ENCODE data around the gene MGRN1. TPM values are rescaled to one million over a fixed set of nuclear protein-coding genes. Genes with fewer than 3 reads are reported as not detected.

Gene MGRN1
- total RNA-seq, 1 donor from 2014 or later, result 40.8 TPM

GRCh38 chr16:4633910-4634635 is 9.4 kb downstream of the MGRN1 start:
- no peak overlapping the region for H3K4me3 ChIP-seq
- no peaks in the 10 kb centered on the region for H3K27me3 ChIP-seq
- peaks cover 27% of the 10 kb centered on the region for H3K4me1 ChIP-seq
- no peak for DNase-seq (ENCODE audit: extremely low spot score in 2 of 2)
- intact Hi-C loops (cut with DNase I), result no loop called here
- H3K27ac ChIP-seq, result no peak overlapping the region
- no peaks in the 10 kb centered on the region for H3K9me3 ChIP-seq
- TF ChIP-seq, protein P1, sequence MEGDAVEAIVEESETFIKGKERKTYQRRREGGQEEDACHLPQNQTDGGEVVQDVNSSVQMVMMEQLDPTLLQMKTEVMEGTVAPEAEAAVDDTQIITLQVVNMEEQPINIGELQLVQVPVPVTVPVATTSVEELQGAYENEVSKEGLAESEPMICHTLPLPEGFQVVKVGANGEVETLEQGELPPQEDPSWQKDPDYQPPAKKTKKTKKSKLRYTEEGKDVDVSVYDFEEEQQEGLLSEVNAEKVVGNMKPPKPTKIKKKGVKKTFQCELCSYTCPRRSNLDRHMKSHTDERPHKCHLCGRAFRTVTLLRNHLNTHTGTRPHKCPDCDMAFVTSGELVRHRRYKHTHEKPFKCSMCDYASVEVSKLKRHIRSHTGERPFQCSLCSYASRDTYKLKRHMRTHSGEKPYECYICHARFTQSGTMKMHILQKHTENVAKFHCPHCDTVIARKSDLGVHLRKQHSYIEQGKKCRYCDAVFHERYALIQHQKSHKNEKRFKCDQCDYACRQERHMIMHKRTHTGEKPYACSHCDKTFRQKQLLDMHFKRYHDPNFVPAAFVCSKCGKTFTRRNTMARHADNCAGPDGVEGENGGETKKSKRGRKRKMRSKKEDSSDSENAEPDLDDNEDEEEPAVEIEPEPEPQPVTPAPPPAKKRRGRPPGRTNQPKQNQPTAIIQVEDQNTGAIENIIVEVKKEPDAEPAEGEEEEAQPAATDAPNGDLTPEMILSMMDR (IDR thresholded peaks at IDR 0.05), result no peak
- TF ChIP-seq POLR2AphosphoS5 (IDR thresholded peaks at IDR 0.05; ENCODE audit: insufficient read depth in 1 of 2, low read depth in 1 of 2) (no peak), POLR2A (IDR thresholded peaks at IDR 0.05) (no peak)
- peaks cover 0 to 7% of the 10 kb centered on the region in 2 donors for H3K36me3 ChIP-seq

DNA sequence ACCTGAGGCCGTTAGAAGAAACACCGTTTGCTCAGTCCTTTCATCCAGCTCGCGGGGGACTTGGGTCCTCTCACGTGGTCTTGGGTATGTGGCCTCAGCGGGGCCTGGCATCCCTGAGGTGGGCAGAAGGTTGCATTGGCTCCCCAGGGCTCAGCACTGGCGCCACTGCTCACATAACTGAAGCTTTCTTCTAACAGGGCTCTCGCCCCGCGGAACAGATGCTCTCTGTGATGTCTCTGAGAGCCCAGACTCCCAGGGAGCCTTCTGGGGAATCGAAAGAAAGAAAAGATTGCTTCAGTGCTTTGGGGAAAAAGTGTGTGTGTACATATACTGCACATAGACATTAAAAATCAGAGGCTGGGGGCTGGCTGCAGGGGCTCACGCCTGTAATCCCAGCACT is 10.1 kb downstream of the MGRN1 start:
- DNase-seq (ENCODE audit: extremely low spot score in 2 of 2), result no peak
- Histone ChIP-seq H3K27ac (no peak overlapping the region), H3K4me1 (peaks cover 34% of the 10 kb centered on the region), H3K9me3 (no peaks in the 10 kb centered on the region), H3K4me3 (no peak overlapping the region), H3K27me3 (no peaks in the 10 kb centered on the region), H3K36me3 (peaks cover 0 to 7% of the 10 kb centered on the region in 2 donors)
- intact Hi-C loops (cut with DNase I), result no loop called here
- TF ChIP-seq, protein P1 (IDR thresholded peaks at IDR 0.05), result no peak
- TF ChIP-seq POLR2AphosphoS5 (IDR thresholded peaks at IDR 0.05; ENCODE audit: insufficient read depth in 1 of 2, low read depth in 1 of 2) (no peak), POLR2A (IDR thresholded peaks at IDR 0.05) (no peak)

DNA sequence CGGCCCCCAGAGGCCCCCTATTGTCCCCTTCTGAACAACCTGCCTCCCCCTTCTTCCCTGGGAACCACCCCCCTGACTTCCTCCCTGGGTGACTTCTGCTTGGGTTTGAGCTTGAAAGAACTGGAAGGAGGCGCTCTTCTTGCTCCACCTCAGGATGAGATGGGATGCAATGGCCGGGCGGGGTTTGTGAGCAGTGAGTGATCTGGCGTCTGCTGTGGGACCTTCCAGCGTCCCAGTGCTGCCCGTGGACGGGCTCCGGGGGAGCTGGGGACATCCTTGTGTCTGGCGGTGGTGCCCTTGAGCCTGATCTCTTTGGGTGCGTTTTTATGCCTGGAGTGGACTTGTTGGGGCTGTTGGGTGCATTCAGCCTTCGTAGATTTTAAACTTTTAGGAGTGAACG is 11.6 kb downstream of the MGRN1 start:
- peaks cover 0 to 7% of the 10 kb centered on the region in 2 donors for H3K36me3 ChIP-seq
- no peaks in the 10 kb centered on the region for H3K27me3 ChIP-seq
- no peak for TF ChIP-seq POLR2A (IDR thresholded peaks at IDR 0.05)
- no peak for TF ChIP-seq POLR2AphosphoS5 (IDR thresholded peaks at IDR 0.05; ENCODE audit: insufficient read depth in 1 of 2, low read depth in 1 of 2)
- TF ChIP-seq, protein P1 (IDR thresholded peaks at IDR 0.05), result no peak
- intact Hi-C loops (cut with DNase I), result no loop called here
- DNase-seq (ENCODE audit: extremely low spot score in 2 of 2), result no peak
- no peak overlapping the region for H3K4me3 ChIP-seq
- no peak overlapping the region for H3K27ac ChIP-seq
- peaks cover 44% of the 10 kb centered on the region for H3K4me1 ChIP-seq
- no peaks in the 10 kb centered on the region for H3K9me3 ChIP-seq

DNA sequence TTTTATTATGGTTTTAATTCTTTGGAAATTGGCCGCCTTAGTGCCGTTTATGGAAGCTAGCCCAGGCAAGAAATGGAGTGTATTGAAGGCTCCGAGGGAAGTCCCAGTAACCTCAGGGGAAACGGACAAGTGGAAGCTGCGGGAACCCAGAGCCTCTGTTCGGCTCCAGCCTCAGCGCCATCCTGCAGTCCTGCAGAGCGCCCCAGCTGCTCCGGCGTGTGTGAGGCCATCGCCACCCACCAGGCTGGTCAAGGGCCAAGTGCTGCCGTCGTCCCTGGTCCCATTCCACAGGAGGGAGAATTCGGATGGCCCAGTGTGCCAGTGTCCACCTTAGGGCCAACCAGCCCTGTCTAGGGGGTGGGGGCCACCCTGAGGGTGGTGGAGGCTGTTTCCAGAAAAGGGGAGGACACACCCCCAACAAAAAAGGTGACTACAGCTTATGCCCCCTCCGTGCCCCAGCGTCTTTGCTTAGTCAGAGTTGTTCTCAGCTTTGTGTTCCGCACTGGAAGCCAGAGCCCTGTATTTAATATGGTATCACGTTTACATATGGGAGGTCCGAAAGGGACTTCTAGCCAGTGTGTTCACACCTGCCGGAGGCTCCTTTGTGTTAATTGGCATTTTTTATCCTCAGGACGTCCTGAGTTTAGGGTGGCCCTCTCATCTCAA is 13.0 kb downstream of the MGRN1 start:
- H3K9me3 ChIP-seq, result no peaks in the 10 kb centered on the region
- TF ChIP-seq, protein P1 (IDR thresholded peaks at IDR 0.05), result no peak
- TF ChIP-seq POLR2A (IDR thresholded peaks at IDR 0.05) (no peak), POLR2AphosphoS5 (IDR thresholded peaks at IDR 0.05; ENCODE audit: insufficient read depth in 1 of 2, low read depth in 1 of 2) (no peak)
- intact Hi-C loops (cut with DNase I), result no loop called here
- DNase-seq (ENCODE audit: extremely low spot score in 2 of 2), result no peak
- H3K27me3 ChIP-seq, result no peaks in the 10 kb centered on the region
- H3K27ac ChIP-seq, result no peak overlapping the region
- peaks cover 0 to 7% of the 10 kb centered on the region in 2 donors for H3K36me3 ChIP-seq
- no peak overlapping the region for H3K4me3 ChIP-seq
- H3K4me1 ChIP-seq, result peaks cover 44% of the 10 kb centered on the region
